ENCODE measurements around the gene TTLL11. TPM values are rescaled to one million over a fixed set of nuclear protein-coding genes. Genes with fewer than 3 reads are reported as not detected.

TTLL11 gene, protein sequence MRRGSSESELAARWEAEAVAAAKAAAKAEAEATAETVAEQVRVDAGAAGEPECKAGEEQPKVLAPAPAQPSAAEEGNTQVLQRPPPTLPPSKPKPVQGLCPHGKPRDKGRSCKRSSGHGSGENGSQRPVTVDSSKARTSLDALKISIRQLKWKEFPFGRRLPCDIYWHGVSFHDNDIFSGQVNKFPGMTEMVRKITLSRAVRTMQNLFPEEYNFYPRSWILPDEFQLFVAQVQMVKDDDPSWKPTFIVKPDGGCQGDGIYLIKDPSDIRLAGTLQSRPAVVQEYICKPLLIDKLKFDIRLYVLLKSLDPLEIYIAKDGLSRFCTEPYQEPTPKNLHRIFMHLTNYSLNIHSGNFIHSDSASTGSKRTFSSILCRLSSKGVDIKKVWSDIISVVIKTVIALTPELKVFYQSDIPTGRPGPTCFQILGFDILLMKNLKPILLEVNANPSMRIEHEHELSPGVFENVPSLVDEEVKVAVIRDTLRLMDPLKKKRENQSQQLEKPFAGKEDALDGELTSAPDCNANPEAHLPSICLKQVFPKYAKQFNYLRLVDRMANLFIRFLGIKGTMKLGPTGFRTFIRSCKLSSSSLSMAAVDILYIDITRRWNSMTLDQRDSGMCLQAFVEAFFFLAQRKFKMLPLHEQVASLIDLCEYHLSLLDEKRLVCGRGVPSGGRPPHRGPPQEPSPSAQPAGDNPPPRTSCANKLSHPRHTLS
- 6.4 and 6.7 TPM in 2 replicates for total RNA-seq

DNA sequence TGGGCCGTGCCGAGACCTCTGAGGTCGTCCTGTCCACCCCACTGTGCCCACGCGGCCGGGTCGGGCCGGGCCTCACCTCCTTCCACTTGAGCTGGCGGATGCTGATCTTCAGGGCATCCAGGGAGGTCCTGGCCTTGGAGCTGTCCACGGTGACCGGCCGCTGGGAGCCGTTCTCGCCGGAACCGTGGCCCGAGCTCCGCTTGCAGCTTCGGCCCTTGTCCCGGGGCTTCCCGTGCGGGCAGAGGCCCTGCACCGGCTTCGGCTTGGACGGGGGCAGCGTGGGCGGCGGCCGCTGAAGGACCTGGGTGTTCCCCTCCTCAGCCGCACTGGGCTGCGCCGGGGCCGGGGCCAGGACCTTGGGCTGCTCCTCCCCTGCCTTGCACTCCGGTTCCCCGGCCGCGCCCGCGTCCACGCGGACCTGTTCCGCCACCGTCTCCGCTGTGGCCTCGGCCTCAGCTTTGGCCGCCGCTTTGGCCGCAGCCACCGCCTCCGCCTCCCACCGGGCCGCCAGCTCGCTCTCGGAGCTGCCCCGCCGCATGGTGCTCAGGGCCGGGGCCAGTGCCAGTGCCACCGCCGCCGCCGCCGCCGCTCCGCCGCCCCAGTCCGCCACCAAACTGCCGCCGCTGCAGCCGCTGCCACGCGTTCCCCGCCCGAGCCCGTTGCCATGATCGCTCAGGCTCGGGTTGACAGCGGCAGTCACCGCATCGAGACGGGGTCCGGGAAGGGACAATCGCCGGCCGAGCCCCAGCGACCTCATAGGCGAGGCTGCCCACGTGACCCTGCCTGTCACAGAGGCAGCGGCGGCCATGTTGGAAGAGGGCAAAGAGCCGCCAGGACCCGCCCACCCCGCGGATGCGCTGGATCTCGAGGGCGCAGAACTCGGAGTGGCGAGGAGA, at the start of gene TTLL11:
TTLL11 (minus strand) TSS at position 698 of the 896 bp plus-strand sequence; CDS start at position 538, 160 bp downstream.

Small RNA genes lying within 50 kb of the gene (small RNA-seq; reads per million reads assigned to genes)
- gene MIR4478: not detected

Other genes starting within 250 kb of the TTLL11 start
- 17.9 and 27.1 TPM in 2 replicates for gene NDUFA8, start 66.5 kb upstream of the TTLL11 start, total RNA-seq
- 0.65 TPM in 1 of 2 replicates, not detected in the other for gene MORN5, start 66.6 kb upstream of the TTLL11 start, total RNA-seq
- gene LHX6, start 135.6 kb upstream of the TTLL11 start, total RNA-seq: not detected in 2 replicates
- 11.1 and 11.2 TPM in 2 replicates for gene RBM18, start 171.5 kb upstream of the TTLL11 start, total RNA-seq
- 44.1 and 50.4 TPM in 2 replicates for gene MRRF, start 171.6 kb upstream of the TTLL11 start, total RNA-seq